Kidney (tissue), 22 donors: Measurements from ENCODE around the gene CLK2. TPM values are rescaled to one million over a fixed set of nuclear protein-coding genes. Genes with fewer than 3 reads are reported as not detected.

Experiments
- DNase-seq, 5 donors: peaks; one replicate each; pipeline ENCODE4 v3.0.0-alpha.2; 2013 to 2020
- FAIRE-seq: peaks from 2 replicates; lab custom pipeline; 2012; peaks lifted over from hg19 to GRCh38; lab: Jason Lieb, UNC
- H3K27ac ChIP-seq, 2 donors: one replicate each; pipeline ENCODE4 v1.7.0; 2013; ENCODE audit warnings: low read depth in 2 of 2, low read length in 2 of 2, inconsistent platforms in 1 of 2
- H3K27me3 ChIP-seq: one replicate; pipeline ENCODE4 v1.7.1; 2013; ENCODE audit warnings: low read length, inconsistent platforms; ENCODE audit not compliant: control insufficient read depth, insufficient read depth
- H3K36me3 ChIP-seq, 3 donors: one replicate each; pipeline versions ENCODE4 v1.7.0 to v1.7.1; 2013; ENCODE audit warnings: low read length in 3 of 3, control low read depth in 1 of 3, inconsistent platforms in 1 of 3; ENCODE audit not compliant: insufficient read depth in 3 of 3, control insufficient read depth in 2 of 3
- H3K4me1 ChIP-seq, 3 donors: one replicate each; pipeline versions ENCODE4 v1.7.0 to v1.7.1; 2013; ENCODE audit warnings: low read length in 3 of 3, inconsistent platforms in 1 of 3, low read depth in 1 of 3; ENCODE audit not compliant: control insufficient read depth in 2 of 3, insufficient read depth in 2 of 3
- H3K4me3 ChIP-seq, 3 donors: one replicate each; pipeline versions ENCODE4 v1.7.0 to v1.8.1; 2013; ENCODE audit warnings: low read length in 3 of 3, control low read depth in 1 of 3, inconsistent platforms in 1 of 3
- H3K9ac ChIP-seq, 3 donors: one replicate each; pipeline versions ENCODE4 v1.7.0 to v1.7.1; 2013; ENCODE audit warnings: low read length in 3 of 3, control low read depth in 1 of 3, inconsistent platforms in 1 of 3
- H3K9me3 ChIP-seq, 3 donors: one replicate each; pipeline versions ENCODE4 v1.7.0 to v1.7.1; 2013; ENCODE audit warnings: low read length in 3 of 3, control low read depth in 1 of 3, inconsistent platforms in 1 of 3; ENCODE audit not compliant: control insufficient read depth in 2 of 3, insufficient read depth in 1 of 3
- intact Hi-C: fragments of 100-400 bp; cut with DNase I; formaldehyde crosslinking; loops from one replicate; pipeline ENCODE4 v1.11.1; 2022
- long read RNA-seq, 10 donors: library from polyadenylated mRNA in 1 of 10; unstranded in 1 of 10; transcript quantifications; one replicate each; pipeline ENCODE4 v2.0.0 and lab custom pipeline, GENCODE V29; 2021 to 2026
- polyA plus RNA-seq: library from polyadenylated mRNA; stranded (reverse); fragments of 350-450 nt; fragmentation: Illumina TruSeq; extraction: RNeasy Lipid Tissue Mini Kit (QIAGEN cat#74804); gene quantifications from one replicate; pipeline ENCODE4 v1.2.3, GENCODE V29; 2014; ENCODE audit warnings: low read depth, low replicate concordance; ENCODE audit not compliant: insufficient read depth
- total RNA-seq: library from RNA; stranded (reverse); fragmentation: NEBNext Ultra II Directional; extraction: Animal tissue kit (Norgen Biotek cat#: 25700); gene quantifications from one replicate; pipeline ENCODE4 v1.2.1, GENCODE V29; 2021
- TF ChIP-seq, protein P1 (sequence below): IDR thresholded peaks from 3 replicates; pipeline ENCODE4 v1.5.1; 2012; ENCODE audit warnings: mild to moderate bottlenecking, moderate library complexity, borderline replicate concordance; ENCODE audit not compliant: insufficient read depth; ENCODE audit errors: extremely low read depth
- donor health status: control.
- donor health status: control.
- donor health status: control.
- donor health status: control.
- donor health status: control.
- donor health status: DM: yes; HTN: yes; CAD: no.
- donor health status: Normal renal cell carcinoma (clear cell type).

The CLK2 gene
- 59.7 TPM for total RNA-seq
- 28.9 TPM for polyA plus RNA-seq
- long read RNA-seq, donor 1, partial matches to known transcripts = 0 of 1 reads
- long read RNA-seq, donor 1, other reads (novel, unspliced or antisense) = 0 of 1 reads
- long read RNA-seq, donor 2, transcript CLK2-203 (13 exons, 2,166 nt) = major isoform, 7 of 160 reads
- long read RNA-seq, donor 2, partial matches to known transcripts = 113 of 160 reads
- long read RNA-seq, donor 2, other reads (novel, unspliced or antisense) = 40 of 160 reads
- long read RNA-seq, donor 3, transcript CLK2-203 (13 exons, 2,166 nt) = major isoform, 8 of 8 reads
- long read RNA-seq, donor 3, partial matches to known transcripts = 0 of 8 reads
- long read RNA-seq, donor 3, other reads (novel, unspliced or antisense) = 0 of 8 reads
- long read RNA-seq, donor 4, partial matches to known transcripts = 0 of 2 reads
- long read RNA-seq, donor 4, other reads (novel, unspliced or antisense) = 0 of 2 reads
- long read RNA-seq, donor 5, partial matches to known transcripts = 0 of 1 reads
- long read RNA-seq, donor 5, other reads (novel, unspliced or antisense) = 0 of 1 reads
- long read RNA-seq, donor 6 = 0 reads
- long read RNA-seq, donor 7, transcript CLK2-203 (13 exons, 2,166 nt) = major isoform, 18 of 48 reads
- long read RNA-seq, donor 7, partial matches to known transcripts = 4 of 48 reads
- long read RNA-seq, donor 7, other reads (novel, unspliced or antisense) = 22 of 48 reads
- long read RNA-seq, donor 8, partial matches to known transcripts = 0 of 2 reads
- long read RNA-seq, donor 8, other reads (novel, unspliced or antisense) = 0 of 2 reads
- long read RNA-seq, donor 9, partial matches to known transcripts = 0 of 4 reads
- long read RNA-seq, donor 9, other reads (novel, unspliced or antisense) = 0 of 4 reads
- long read RNA-seq, donor 10, partial matches to known transcripts = 0 of 6 reads
- long read RNA-seq, donor 10, other reads (novel, unspliced or antisense) = 0 of 6 reads

DNA sequence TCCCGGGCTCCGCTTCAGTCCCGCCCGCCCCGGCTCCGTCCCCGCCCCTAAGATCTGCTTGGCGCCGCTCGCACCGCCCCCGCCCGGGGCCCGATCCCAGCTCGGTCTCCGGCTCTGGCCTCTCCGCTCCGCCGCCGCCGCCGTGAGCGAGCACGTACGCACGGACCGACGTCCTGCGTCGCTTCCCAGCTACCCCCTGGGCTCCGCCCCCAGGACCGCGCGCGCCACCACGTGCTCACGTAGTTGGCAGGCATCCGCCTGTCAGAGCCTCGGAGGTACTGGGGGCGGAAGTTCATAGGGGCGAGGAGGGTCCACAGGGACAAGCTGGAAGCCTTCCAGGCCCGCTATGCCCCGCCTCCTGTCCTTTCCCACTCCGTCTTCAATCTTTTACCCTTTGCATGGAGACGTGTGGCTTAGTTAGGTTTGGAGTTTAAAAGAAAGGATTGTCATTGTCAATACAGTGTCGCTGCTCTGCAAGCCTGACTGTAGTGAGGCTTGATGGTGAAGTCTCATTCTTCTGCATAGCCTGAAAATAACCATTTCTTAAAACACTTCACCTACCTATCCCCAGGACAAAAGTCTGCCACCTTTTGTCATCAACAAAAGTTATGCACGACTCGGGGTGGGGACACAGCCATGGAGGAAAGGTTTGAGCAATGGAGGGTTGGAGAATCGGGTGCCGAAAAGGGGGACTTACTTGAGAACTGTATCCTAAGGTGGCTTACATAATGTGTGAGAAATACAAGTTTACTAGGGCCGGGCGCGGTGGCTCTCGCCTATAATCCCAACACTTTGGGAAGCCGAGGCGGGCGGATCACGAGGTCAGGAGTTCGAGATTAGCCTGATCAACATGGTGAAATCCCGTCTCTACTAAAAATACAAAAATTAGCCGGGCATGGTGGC lies at the start of gene CLK2:
TSS of gene CLK2 (minus strand) at position 162 of the 903 bp plus-strand sequence. CDS start 2,527 bp downstream, outside the sequence.
- Histone ChIP-seq H3K4me3 (peak within 1 kb of the TSS; percentile 92 to 98 (median 98)), H3K9ac (peak within 1 kb of the TSS; percentile 74 to 96 (median 89)), H3K27ac (peak within 1 kb of the TSS; percentile 93 to 95), H3K9me3 (no peaks in the 10 kb centered on the region), H3K36me3 (peaks cover 3 to 20% (median 18%) of the 10 kb centered on the region in 3 donors), H3K27me3 (no peaks in the 10 kb centered on the region), H3K4me1 (peaks cover 0 to 14% (median 4%) of the 10 kb centered on the region in 3 donors)
- peak; percentile 97 to 99 (median 98) for DNase-seq
- TF ChIP-seq, protein P1, sequence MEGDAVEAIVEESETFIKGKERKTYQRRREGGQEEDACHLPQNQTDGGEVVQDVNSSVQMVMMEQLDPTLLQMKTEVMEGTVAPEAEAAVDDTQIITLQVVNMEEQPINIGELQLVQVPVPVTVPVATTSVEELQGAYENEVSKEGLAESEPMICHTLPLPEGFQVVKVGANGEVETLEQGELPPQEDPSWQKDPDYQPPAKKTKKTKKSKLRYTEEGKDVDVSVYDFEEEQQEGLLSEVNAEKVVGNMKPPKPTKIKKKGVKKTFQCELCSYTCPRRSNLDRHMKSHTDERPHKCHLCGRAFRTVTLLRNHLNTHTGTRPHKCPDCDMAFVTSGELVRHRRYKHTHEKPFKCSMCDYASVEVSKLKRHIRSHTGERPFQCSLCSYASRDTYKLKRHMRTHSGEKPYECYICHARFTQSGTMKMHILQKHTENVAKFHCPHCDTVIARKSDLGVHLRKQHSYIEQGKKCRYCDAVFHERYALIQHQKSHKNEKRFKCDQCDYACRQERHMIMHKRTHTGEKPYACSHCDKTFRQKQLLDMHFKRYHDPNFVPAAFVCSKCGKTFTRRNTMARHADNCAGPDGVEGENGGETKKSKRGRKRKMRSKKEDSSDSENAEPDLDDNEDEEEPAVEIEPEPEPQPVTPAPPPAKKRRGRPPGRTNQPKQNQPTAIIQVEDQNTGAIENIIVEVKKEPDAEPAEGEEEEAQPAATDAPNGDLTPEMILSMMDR = no peak
- FAIRE-seq = no peak
- intact Hi-C loops = no loop called here

DNA sequence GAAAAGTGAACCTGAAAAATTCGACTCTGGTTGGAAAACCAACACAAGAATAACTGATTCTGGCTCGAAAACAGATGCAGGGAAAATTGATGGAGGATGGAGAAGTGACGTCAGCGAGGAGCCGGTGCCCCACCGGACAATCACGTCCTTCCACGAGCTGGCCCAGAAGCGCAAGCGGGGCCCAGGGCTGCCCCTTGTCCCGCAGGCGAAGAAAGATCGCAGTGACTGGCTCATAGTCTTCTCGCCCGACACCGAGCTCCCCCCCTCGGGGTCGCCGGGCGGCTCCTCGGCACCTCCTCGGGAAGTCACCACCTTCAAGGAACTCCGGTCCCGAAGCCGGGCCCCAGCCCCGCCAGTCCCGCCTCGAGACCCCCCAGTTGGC lies 49.3 kb upstream of the CLK2 start:
- Histone ChIP-seq H3K4me3 (peak overlapping the region; percentile 14 to 92 (median 35)), H3K27ac (peak overlapping the region; percentile 78 to 97), H3K27me3 (no peaks in the 10 kb centered on the region), H3K4me1 (peaks cover 0 to 19% (median 7%) of the 10 kb centered on the region in 3 donors), H3K36me3 (peaks cover 0 to 5% (median 0%) of the 10 kb centered on the region in 3 donors), H3K9ac (peak overlapping the region in 2 of 3 donors; percentile 29 to 35), H3K9me3 (no peaks in the 10 kb centered on the region)
- intact Hi-C loops = no loop called here
- FAIRE-seq (no peak), DNase-seq (peak; percentile 34 to 90 (median 64))
- TF ChIP-seq, protein P1 = no peak
